ENCODE data around the gene RANBP17. TPM values are rescaled to one million over a fixed set of nuclear protein-coding genes. Genes with fewer than 3 reads are reported as not detected.

Gene RANBP17
- polyA plus RNA-seq, 1 of the 3 experiments (the other 2 are of a cell fraction), result 6.0 TPM

DNA sequence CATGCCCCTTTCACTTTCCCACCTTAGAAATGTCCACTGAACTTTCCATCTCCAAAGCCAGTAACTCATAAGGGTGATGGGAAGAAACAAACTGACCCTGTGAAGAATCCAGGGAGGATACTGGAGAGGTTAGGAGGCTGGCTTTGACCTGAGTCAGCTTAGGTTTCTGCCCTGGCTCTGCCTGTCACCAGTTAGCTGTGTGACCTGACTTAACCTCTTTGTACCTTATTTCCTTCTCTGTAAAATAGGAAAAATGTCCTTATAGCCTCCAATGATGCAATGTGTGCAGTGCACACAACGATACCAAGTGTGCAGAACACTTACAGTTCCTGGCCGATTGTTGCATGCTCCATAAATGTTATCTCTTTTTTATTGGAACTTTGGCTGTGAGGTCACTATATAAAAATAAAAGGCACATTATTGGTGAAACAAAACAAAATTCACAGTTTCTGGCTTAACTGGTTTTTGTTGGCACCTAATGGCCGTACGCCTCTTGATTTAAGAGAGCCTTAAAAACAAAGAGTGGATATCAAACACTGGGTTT, 40.5 kb upstream of the RANBP17 start (continued):
- TF ChIP-seq FOXM1 (IDR thresholded peaks at IDR 0.05; ENCODE audit: low read depth), result no peak
- TF ChIP-seq, protein P1, sequence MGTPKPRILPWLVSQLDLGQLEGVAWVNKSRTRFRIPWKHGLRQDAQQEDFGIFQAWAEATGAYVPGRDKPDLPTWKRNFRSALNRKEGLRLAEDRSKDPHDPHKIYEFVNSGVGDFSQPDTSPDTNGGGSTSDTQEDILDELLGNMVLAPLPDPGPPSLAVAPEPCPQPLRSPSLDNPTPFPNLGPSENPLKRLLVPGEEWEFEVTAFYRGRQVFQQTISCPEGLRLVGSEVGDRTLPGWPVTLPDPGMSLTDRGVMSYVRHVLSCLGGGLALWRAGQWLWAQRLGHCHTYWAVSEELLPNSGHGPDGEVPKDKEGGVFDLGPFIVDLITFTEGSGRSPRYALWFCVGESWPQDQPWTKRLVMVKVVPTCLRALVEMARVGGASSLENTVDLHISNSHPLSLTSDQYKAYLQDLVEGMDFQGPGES (IDR thresholded peaks at IDR 0.05; ENCODE audit: low read depth, low read length), result no peak
- no peak for TF ChIP-seq ELF1 (IDR thresholded peaks at IDR 0.05)
- no peak for TF ChIP-seq MXI1 (IDR thresholded peaks at IDR 0.05; ENCODE audit: low read depth, low read length)

DNA sequence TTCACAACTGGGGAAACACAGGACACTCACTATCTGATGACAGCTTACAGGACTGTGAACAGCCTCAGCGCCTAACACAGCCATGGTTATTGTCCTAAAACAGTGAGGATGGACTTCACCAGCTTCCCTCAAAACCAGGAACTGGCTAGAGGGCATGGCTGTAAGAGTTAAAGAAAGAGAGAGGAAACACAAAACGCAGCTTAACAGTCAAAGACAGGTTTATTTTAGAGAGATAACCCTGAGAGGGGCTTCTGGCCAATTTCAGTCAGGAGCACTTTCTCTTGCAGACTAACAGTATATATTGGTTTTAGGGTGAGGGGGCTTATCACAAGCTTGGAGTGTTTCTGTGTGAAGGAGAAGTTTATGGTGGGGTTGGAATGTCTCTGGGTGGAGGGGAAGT, 35.7 kb upstream of the RANBP17 start:
- ChIA-PET POLR2A (no interaction called here), CTCF (interaction anchor here (0.7 to 1.7 kb wide), 3 partner anchors 13 to 17 kb away, joined by 3 read pairs; no protein-coding TSS in a partner anchor)
- Histone ChIP-seq H2AFZ (ENCODE audit: low read depth) (no peak overlapping the region), H4K20me1 (ENCODE audit: insufficient read depth) (no peaks in the 10 kb centered on the region), H3K9ac (no peak overlapping the region), H3K4me2 (no peak overlapping the region), H3K36me3 (replicated peaks in 1 of 2; ENCODE audit: control insufficient read depth in 1 of 2, insufficient read depth in 2 of 2, low read length in 1 of 2) (no peaks in the 10 kb centered on the region), H3K9me3 (no peaks in the 10 kb centered on the region), H3K27ac (ENCODE audit: low read depth in 2 of 2, low read length in 1 of 2) (no peak overlapping the region), H3K79me2 (ENCODE audit: insufficient read depth) (no peaks in the 10 kb centered on the region), H3F3A (replicated peaks; ENCODE audit: insufficient read depth) (no peaks in the 10 kb centered on the region), H3K4me1 (ENCODE audit: control insufficient read depth in 1 of 2, insufficient read depth in 2 of 2, low read depth in 1 of 2, low read length in 1 of 2) (no peaks in the 10 kb centered on the region), H3K4me3 (ENCODE audit: low read depth in 2 of 2, low read length in 1 of 2) (no peak overlapping the region), H3K27me3 (ENCODE audit: insufficient read depth) (no peaks in the 10 kb centered on the region), H3K9me2 (no peaks in the 10 kb centered on the region)
- no peak for TF ChIP-seq FOSL2 (IDR thresholded peaks at IDR 0.05; ENCODE audit: borderline replicate concordance, low read depth)
- TF ChIP-seq, protein P2, sequence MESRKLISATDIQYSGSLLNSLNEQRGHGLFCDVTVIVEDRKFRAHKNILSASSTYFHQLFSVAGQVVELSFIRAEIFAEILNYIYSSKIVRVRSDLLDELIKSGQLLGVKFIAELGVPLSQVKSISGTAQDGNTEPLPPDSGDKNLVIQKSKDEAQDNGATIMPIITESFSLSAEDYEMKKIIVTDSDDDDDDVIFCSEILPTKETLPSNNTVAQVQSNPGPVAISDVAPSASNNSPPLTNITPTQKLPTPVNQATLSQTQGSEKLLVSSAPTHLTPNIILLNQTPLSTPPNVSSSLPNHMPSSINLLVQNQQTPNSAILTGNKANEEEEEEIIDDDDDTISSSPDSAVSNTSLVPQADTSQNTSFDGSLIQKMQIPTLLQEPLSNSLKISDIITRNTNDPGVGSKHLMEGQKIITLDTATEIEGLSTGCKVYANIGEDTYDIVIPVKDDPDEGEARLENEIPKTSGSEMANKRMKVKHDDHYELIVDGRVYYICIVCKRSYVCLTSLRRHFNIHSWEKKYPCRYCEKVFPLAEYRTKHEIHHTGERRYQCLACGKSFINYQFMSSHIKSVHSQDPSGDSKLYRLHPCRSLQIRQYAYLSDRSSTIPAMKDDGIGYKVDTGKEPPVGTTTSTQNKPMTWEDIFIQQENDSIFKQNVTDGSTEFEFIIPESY (IDR thresholded peaks at IDR 0.05; ENCODE audit: borderline replicate concordance, low read depth), result no peak
- TF ChIP-seq TCF12 (IDR thresholded peaks at IDR 0.05), result no peak
- TF ChIP-seq RCOR1 (IDR thresholded peaks at IDR 0.05; ENCODE audit: low read length), result no peak
- TF ChIP-seq, protein P3, sequence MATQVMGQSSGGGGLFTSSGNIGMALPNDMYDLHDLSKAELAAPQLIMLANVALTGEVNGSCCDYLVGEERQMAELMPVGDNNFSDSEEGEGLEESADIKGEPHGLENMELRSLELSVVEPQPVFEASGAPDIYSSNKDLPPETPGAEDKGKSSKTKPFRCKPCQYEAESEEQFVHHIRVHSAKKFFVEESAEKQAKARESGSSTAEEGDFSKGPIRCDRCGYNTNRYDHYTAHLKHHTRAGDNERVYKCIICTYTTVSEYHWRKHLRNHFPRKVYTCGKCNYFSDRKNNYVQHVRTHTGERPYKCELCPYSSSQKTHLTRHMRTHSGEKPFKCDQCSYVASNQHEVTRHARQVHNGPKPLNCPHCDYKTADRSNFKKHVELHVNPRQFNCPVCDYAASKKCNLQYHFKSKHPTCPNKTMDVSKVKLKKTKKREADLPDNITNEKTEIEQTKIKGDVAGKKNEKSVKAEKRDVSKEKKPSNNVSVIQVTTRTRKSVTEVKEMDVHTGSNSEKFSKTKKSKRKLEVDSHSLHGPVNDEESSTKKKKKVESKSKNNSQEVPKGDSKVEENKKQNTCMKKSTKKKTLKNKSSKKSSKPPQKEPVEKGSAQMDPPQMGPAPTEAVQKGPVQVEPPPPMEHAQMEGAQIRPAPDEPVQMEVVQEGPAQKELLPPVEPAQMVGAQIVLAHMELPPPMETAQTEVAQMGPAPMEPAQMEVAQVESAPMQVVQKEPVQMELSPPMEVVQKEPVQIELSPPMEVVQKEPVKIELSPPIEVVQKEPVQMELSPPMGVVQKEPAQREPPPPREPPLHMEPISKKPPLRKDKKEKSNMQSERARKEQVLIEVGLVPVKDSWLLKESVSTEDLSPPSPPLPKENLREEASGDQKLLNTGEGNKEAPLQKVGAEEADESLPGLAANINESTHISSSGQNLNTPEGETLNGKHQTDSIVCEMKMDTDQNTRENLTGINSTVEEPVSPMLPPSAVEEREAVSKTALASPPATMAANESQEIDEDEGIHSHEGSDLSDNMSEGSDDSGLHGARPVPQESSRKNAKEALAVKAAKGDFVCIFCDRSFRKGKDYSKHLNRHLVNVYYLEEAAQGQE (IDR thresholded peaks at IDR 0.05; ENCODE audit: low read depth, low read length), result no peak
- no peak for TF ChIP-seq GATA2 (CRISPR knock-in tag; IDR thresholded peaks at IDR 0.05)
- no peak for TF ChIP-seq MEF2A (IDR thresholded peaks at IDR 0.05; ENCODE audit: borderline replicate concordance, low read depth)
- TF ChIP-seq JUND (IDR thresholded peaks at IDR 0.05), result no peak
- TF ChIP-seq MXI1 (IDR thresholded peaks at IDR 0.05; ENCODE audit: low read depth, low read length), result no peak
- TF ChIP-seq, protein P4, sequence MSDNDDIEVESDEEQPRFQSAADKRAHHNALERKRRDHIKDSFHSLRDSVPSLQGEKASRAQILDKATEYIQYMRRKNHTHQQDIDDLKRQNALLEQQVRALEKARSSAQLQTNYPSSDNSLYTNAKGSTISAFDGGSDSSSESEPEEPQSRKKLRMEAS (IDR thresholded peaks at IDR 0.05; ENCODE audit: low read depth), result no peak
- TF ChIP-seq EZH2phosphoT487 (IDR thresholded peaks at IDR 0.05; ENCODE audit: borderline replicate concordance, low read depth), result no peak
- WGBS (ENCODE audit: low lambda C conversion rate), result 16% methylated on average over 2 of the region's 2 CpGs
- DNase-seq, result no peak

Measured in SK-N-SH (cell line).